Body of pancreas (tissue), 4 donors: ENCODE data around the gene MUC5B.

Experiments used
- POLR2A ChIP-seq, 3 donors: fragments of 450-650 bp; IDR thresholded peaks; one replicate each; pipeline ENCODE4 v1.6.1; 2016; ENCODE audit warnings: antibody characterized with exemption in 3 of 3, mild to moderate bottlenecking in 2 of 3
- TF ChIP-seq, protein P1 (sequence below), 7 experiments: fragments of 450-650 bp in 4 of 7; fragments of 200-600 bp in 3 of 7; sonication (generic) in 3 of 7; IDR thresholded peaks; one replicate each; pipeline ENCODE4 v1.5.1; 2016 to 2019; ENCODE audit warnings: antibody characterized with exemption in 7 of 7

DNA sequence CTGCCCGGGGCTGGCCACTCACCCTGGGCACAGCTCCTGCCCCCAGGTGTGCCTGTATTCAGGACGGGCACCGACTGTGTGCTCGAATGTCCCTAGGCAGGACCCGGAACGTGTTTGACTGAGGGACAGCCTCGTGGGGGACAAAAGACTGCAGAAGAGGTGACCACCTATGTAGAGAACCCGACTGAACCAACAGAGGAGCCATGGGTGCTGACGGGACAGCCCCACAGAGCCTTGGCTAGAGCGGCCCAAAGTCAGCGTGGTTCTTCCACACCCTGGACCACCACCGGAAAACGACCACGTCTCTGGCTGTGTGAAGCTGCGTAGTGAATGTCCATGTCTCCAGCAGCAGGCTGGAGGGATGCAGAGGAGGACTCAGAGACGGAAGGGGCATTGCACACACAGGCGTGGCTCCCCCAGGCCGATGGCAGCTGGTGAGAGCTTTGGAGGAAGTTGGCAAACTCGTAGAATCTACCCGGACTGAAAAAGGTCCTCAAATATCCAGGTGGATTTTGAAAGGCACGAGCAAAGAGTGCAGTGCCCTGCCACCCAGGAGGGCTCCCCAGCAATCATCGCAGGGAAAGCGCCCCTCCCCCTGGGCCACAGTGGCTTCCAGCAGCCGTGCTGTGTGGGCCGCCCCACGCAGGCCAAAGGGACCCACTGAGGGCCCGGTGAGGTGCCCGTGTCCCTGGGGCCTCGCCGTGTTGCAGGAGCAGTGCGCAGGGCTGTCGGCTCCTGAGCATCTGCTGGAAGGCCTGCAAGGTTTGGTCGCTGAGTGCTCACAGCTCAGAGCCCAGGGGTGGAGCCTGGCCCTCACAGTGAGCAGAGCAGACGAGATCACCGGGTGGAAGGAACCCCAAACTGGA is 17.5 kb upstream of the MUC5B start:
- TF ChIP-seq, protein P1, sequence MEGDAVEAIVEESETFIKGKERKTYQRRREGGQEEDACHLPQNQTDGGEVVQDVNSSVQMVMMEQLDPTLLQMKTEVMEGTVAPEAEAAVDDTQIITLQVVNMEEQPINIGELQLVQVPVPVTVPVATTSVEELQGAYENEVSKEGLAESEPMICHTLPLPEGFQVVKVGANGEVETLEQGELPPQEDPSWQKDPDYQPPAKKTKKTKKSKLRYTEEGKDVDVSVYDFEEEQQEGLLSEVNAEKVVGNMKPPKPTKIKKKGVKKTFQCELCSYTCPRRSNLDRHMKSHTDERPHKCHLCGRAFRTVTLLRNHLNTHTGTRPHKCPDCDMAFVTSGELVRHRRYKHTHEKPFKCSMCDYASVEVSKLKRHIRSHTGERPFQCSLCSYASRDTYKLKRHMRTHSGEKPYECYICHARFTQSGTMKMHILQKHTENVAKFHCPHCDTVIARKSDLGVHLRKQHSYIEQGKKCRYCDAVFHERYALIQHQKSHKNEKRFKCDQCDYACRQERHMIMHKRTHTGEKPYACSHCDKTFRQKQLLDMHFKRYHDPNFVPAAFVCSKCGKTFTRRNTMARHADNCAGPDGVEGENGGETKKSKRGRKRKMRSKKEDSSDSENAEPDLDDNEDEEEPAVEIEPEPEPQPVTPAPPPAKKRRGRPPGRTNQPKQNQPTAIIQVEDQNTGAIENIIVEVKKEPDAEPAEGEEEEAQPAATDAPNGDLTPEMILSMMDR (IDR thresholded peaks at IDR 0.05) = no peak
- no peak for TF ChIP-seq POLR2A (IDR thresholded peaks at IDR 0.05)
